GM23338 (cell line): ENCODE measurements around the gene FOXP1. TPM values are rescaled to one million over a fixed set of nuclear protein-coding genes. Genes with fewer than 3 reads are reported as not detected.

Experiments used
- ATAC-seq: fragments of 200-7000 bp; cut with Tn5 transposase; 3 replicates; pipeline ENCODE4 v1.9.1; 2020
- DNase-seq: peaks from one replicate; pipeline ENCODE4 v3.0.0-alpha.2; 2015; ENCODE audit warnings: low spot score
- H2AFZ ChIP-seq: fragments of 200-600 bp; sonication (generic); 2 replicates; pipeline ENCODE4 v1.8.0; 2016; ENCODE audit warnings: antibody characterized with exemption, mild to moderate bottlenecking, moderate library complexity
- H3F3A ChIP-seq: fragments of 200-600 bp; sonication (generic); replicated peaks from 2 replicates; pipeline ENCODE4 v1.8.0; 2017; ENCODE audit warnings: antibody characterized with exemption, mixed run types, low read depth
- H3K27ac ChIP-seq: fragments of 200-600 bp; sonication (generic); 2 replicates; pipeline ENCODE4 v1.6.1; 2016; ENCODE audit warnings: low read depth
- H3K27me3 ChIP-seq: fragments of 200-600 bp; sonication (generic); 2 replicates; pipeline ENCODE4 v1.8.0; 2016; ENCODE audit warnings: mild to moderate bottlenecking, mixed run types, moderate library complexity; ENCODE audit not compliant: insufficient read depth
- H3K36me3 ChIP-seq: fragments of 200-600 bp; sonication (generic); 2 replicates; pipeline ENCODE4 v1.8.0; 2016; ENCODE audit warnings: mild to moderate bottlenecking; ENCODE audit not compliant: insufficient read depth
- H3K4me1 ChIP-seq: fragments of 200-600 bp; sonication (generic); 2 replicates; pipeline ENCODE4 v1.8.0; 2016; ENCODE audit warnings: mild to moderate bottlenecking, moderate library complexity; ENCODE audit not compliant: insufficient read depth
- H3K4me2 ChIP-seq: fragments of 200-600 bp; sonication (generic); 2 replicates; pipeline ENCODE4 v1.7.1; 2017; ENCODE audit warnings: mixed run types
- H3K4me3 ChIP-seq: fragments of 200-600 bp; sonication (generic); 2 replicates; pipeline ENCODE4 v1.6.1; 2016; ENCODE audit warnings: mixed run types
- H3K79me2 ChIP-seq: fragments of 200-600 bp; sonication (generic); replicated peaks from 2 replicates; pipeline ENCODE4 v1.8.0; 2017; ENCODE audit warnings: mild to moderate bottlenecking; ENCODE audit not compliant: insufficient read depth
- H3K9me2 ChIP-seq: fragments of 200-600 bp; sonication (generic); 2 replicates; pipeline ENCODE4 v1.8.0; 2017; ENCODE audit not compliant: insufficient read depth
- H4K20me1 ChIP-seq: fragments of 200-600 bp; sonication (generic); replicated peaks from 2 replicates; pipeline ENCODE4 v1.8.0; 2017; ENCODE audit warnings: mild to moderate bottlenecking; ENCODE audit not compliant: insufficient read depth
- H3K27ac Mint-ChIP-seq: 2 replicates; pipeline ENCODE4 v1.8.0; 2020; ENCODE audit warnings: inconsistent platforms, mild to moderate bottlenecking, moderate library complexity, mixed read lengths
- H3K27me3 Mint-ChIP-seq: 3 replicates; pipeline ENCODE4 v1.8.0; 2022; ENCODE audit warnings: low read depth, mild to moderate bottlenecking, moderate library complexity, mixed read lengths, inconsistent platforms; ENCODE audit not compliant: insufficient read depth, poor library complexity
- H3K36me3 Mint-ChIP-seq: 3 replicates; pipeline ENCODE4 v1.8.0; 2021; ENCODE audit warnings: low read depth, mild to moderate bottlenecking, inconsistent platforms, moderate library complexity, mixed read lengths
- H3K4me1 Mint-ChIP-seq: 3 replicates; pipeline ENCODE4 v1.8.0; 2020; ENCODE audit warnings: mild to moderate bottlenecking, inconsistent platforms, mixed read lengths
- H3K4me3 Mint-ChIP-seq: 3 replicates; pipeline ENCODE4 v1.8.0; 2021; ENCODE audit warnings: moderate library complexity, mild to moderate bottlenecking, inconsistent platforms, mixed read lengths
- H3K9me3 Mint-ChIP-seq: 3 replicates; pipeline ENCODE4 v1.8.0; 2020; ENCODE audit warnings: moderate library complexity, mild to moderate bottlenecking, inconsistent platforms, mixed read lengths
- CREB1 ChIP-seq: fragments of 250-450 bp; sonication (Bioruptor Pico); IDR thresholded peaks from 2 replicates; pipeline ENCODE4 v1.5.0; 2020; ENCODE audit warnings: low read depth, mild to moderate bottlenecking, moderate library complexity
- ETS1 ChIP-seq: IDR thresholded peaks from 2 replicates; pipeline ENCODE4 v1.6.1; 2016; ENCODE audit warnings: antibody characterized with exemption
- EZH2 ChIP-seq: fragments of 200-600 bp; sonication (generic); IDR thresholded peaks from one replicate; pipeline ENCODE4 v1.8.0; 2017; ENCODE audit warnings: antibody characterized with exemption, mild to moderate bottlenecking, low read depth; ENCODE audit not compliant: unreplicated experiment
- EZH2phosphoT487 ChIP-seq: fragments of 200-600 bp; sonication (generic); IDR thresholded peaks from one replicate; pipeline ENCODE4 v1.8.1; 2018; ENCODE audit warnings: antibody characterized with exemption; ENCODE audit not compliant: unreplicated experiment
- JUNB ChIP-seq: IDR thresholded peaks from one replicate; pipeline ENCODE4 v1.6.1; 2016; ENCODE audit warnings: antibody characterized with exemption; ENCODE audit not compliant: unreplicated experiment
- NANOG ChIP-seq: IDR thresholded peaks from 2 replicates; pipeline ENCODE4 v1.6.1; 2016; ENCODE audit warnings: antibody characterized with exemption, borderline replicate concordance
- POLR2AphosphoS5 ChIP-seq: IDR thresholded peaks from 2 replicates; pipeline ENCODE4 v1.6.1; 2016; ENCODE audit warnings: antibody characterized with exemption, low read depth
- REST ChIP-seq: IDR thresholded peaks from one replicate; pipeline ENCODE4 v1.6.1; 2018; ENCODE audit warnings: antibody characterized with exemption; ENCODE audit not compliant: unreplicated experiment
- STAT1 ChIP-seq: IDR thresholded peaks from one replicate; pipeline ENCODE4 v1.6.1; 2016; ENCODE audit warnings: antibody characterized with exemption; ENCODE audit not compliant: unreplicated experiment
- ZNF114 ChIP-seq: fragments of 250-450 bp; sonication (Bioruptor Pico); IDR thresholded peaks from 2 replicates; pipeline ENCODE4 v1.5.0; 2020; ENCODE audit warnings: mild to moderate bottlenecking, moderate library complexity
- ZNF331 ChIP-seq: fragments of 250-450 bp; sonication (Bioruptor Pico); IDR thresholded peaks from 2 replicates; pipeline ENCODE4 v1.5.0; 2020; ENCODE audit warnings: low read depth, mild to moderate bottlenecking, moderate library complexity
- polyA plus RNA-seq: library from polyadenylated mRNA; unstranded; fragments of >200 nt; fragmentation: Nextera tagmentation; extraction: Ambion mirVana; gene quantifications from 2 replicates; pipeline ENCODE4 v1.2.1, GENCODE V29; 2016
- total RNA-seq: library from RNA; depleted of rRNA; stranded (reverse); fragments of >200 nt; shearing (Covaris generic); gene quantifications from 2 replicates; pipeline ENCODE4 v1.2.3, GENCODE V29; 2014
- TF ChIP-seq, protein P1 (sequence below): fragments of 250-450 bp; sonication (Bioruptor Pico); IDR thresholded peaks from 2 replicates; pipeline ENCODE4 v1.5.0; 2020; ENCODE audit warnings: mild to moderate bottlenecking, moderate library complexity
- TF ChIP-seq, protein P2 (sequence below), 2 experiments: fragments of 200-600 bp in 1 of 2; sonication (generic) in 1 of 2; conservative IDR thresholded peaks; 2 replicates each; pipeline versions ENCODE4 v1.5.1 to v1.6.1; 2016 to 2017; ENCODE audit warnings: antibody characterized with exemption in 2 of 2, low read depth in 2 of 2, mild to moderate bottlenecking in 2 of 2, moderate library complexity in 1 of 2

Gene FOXP1
- total and polyA plus RNA-seq, 2 experiments from 2014 or later, result 32.9 to 35.5 TPM

- no peaks in the 10 kb centered on the region for H3K36me3 Mint-ChIP-seq
- TF ChIP-seq JUNB (no peak), REST (no peak), POLR2AphosphoS5 (no peak), ETS1 (no peak), CREB1 (CRISPR knock-in tag) (no peak), ZNF114 (CRISPR knock-in tag) (no peak), ZNF331 (CRISPR knock-in tag) (no peak), EZH2 (no peak), NANOG (no peak), STAT1 (no peak), EZH2phosphoT487 (no peak)
- TF ChIP-seq, protein P1, sequence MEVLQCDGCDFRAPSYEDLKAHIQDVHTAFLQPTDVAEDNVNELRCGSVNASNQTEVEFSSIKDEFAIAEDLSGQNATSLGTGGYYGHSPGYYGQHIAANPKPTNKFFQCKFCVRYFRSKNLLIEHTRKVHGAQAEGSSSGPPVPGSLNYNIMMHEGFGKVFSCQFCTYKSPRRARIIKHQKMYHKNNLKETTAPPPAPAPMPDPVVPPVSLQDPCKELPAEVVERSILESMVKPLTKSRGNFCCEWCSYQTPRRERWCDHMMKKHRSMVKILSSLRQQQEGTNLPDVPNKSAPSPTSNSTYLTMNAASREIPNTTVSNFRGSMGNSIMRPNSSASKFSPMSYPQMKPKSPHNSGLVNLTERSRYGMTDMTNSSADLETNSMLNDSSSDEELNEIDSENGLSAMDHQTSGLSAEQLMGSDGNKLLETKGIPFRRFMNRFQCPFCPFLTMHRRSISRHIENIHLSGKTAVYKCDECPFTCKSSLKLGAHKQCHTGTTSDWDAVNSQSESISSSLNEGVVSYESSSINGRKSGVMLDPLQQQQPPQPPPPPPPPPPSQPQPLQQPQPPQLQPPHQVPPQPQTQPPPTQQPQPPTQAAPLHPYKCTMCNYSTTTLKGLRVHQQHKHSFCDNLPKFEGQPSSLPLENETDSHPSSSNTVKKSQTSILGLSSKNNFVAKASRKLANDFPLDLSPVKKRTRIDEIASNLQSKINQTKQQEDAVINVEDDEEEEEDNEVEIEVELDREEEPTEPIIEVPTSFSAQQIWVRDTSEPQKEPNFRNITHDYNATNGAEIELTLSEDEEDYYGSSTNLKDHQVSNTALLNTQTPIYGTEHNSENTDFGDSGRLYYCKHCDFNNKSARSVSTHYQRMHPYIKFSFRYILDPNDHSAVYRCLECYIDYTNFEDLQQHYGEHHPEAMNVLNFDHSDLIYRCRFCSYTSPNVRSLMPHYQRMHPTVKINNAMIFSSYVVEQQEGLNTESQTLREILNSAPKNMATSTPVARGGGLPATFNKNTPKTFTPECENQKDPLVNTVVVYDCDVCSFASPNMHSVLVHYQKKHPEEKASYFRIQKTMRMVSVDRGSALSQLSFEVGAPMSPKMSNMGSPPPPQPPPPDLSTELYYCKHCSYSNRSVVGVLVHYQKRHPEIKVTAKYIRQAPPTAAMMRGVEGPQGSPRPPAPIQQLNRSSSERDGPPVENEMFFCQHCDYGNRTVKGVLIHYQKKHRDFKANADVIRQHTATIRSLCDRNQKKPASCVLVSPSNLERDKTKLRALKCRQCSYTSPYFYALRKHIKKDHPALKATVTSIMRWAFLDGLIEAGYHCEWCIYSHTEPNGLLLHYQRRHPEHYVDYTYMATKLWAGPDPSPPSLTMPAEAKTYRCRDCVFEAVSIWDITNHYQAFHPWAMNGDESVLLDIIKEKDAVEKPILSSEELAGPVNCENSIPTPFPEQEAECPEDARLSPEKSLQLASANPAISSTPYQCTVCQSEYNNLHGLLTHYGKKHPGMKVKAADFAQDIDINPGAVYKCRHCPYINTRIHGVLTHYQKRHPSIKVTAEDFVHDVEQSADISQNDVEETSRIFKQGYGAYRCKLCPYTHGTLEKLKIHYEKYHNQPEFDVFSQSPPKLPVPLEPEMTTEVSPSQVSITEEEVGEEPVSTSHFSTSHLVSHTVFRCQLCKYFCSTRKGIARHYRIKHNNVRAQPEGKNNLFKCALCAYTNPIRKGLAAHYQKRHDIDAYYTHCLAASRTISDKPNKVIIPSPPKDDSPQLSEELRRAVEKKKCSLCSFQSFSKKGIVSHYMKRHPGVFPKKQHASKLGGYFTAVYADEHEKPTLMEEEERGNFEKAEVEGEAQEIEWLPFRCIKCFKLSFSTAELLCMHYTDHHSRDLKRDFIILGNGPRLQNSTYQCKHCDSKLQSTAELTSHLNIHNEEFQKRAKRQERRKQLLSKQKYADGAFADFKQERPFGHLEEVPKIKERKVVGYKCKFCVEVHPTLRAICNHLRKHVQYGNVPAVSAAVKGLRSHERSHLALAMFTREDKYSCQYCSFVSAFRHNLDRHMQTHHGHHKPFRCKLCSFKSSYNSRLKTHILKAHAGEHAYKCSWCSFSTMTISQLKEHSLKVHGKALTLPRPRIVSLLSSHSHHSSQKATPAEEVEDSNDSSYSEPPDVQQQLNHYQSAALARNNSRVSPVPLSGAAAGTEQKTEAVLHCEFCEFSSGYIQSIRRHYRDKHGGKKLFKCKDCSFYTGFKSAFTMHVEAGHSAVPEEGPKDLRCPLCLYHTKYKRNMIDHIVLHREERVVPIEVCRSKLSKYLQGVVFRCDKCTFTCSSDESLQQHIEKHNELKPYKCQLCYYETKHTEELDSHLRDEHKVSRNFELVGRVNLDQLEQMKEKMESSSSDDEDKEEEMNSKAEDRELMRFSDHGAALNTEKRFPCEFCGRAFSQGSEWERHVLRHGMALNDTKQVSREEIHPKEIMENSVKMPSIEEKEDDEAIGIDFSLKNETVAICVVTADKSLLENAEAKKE (CRISPR knock-in tag), result no peak
- TF ChIP-seq, protein P2, sequence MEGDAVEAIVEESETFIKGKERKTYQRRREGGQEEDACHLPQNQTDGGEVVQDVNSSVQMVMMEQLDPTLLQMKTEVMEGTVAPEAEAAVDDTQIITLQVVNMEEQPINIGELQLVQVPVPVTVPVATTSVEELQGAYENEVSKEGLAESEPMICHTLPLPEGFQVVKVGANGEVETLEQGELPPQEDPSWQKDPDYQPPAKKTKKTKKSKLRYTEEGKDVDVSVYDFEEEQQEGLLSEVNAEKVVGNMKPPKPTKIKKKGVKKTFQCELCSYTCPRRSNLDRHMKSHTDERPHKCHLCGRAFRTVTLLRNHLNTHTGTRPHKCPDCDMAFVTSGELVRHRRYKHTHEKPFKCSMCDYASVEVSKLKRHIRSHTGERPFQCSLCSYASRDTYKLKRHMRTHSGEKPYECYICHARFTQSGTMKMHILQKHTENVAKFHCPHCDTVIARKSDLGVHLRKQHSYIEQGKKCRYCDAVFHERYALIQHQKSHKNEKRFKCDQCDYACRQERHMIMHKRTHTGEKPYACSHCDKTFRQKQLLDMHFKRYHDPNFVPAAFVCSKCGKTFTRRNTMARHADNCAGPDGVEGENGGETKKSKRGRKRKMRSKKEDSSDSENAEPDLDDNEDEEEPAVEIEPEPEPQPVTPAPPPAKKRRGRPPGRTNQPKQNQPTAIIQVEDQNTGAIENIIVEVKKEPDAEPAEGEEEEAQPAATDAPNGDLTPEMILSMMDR (conservative IDR thresholded peaks at IDR 0.05; ENCODE audit: low read depth in 2 of 2), result no peak
- H3K36me3 ChIP-seq, result no peaks in the 10 kb centered on the region
- no peaks in the 10 kb centered on the region; the same call in 2 of the 3 replicates for H3K9me3 Mint-ChIP-seq
- H3K79me2 ChIP-seq, result no peaks in the 10 kb centered on the region
- H3K27ac Mint-ChIP-seq, result no peak overlapping the region
- no peak for ATAC-seq
- H3K4me3 ChIP-seq, result no peak overlapping the region
- H3K27ac ChIP-seq, result no peak overlapping the region
- H3K4me1 Mint-ChIP-seq, result peaks cover 15% of the 10 kb centered on the region
- H3K4me3 Mint-ChIP-seq, result no peak overlapping the region
- H3K27me3 ChIP-seq, result no peaks in the 10 kb centered on the region
- H2AFZ ChIP-seq, result no peak overlapping the region
- H3F3A ChIP-seq, result no peaks in the 10 kb centered on the region
- H4K20me1 ChIP-seq, result no peaks in the 10 kb centered on the region
- peaks cover 10% of the 10 kb centered on the region for H3K4me1 ChIP-seq
- H3K27me3 Mint-ChIP-seq, result peaks cover 3% of the 10 kb centered on the region
- H3K9me2 ChIP-seq, result no peaks in the 10 kb centered on the region
- DNase-seq, result no peak
- no peak overlapping the region for H3K4me2 ChIP-seq
These were observed 120.9 kb downstream of the FOXP1 start for GRCh38 chr3:71462586-71462985.
